NCI-H774 (cell line): Measurements from ENCODE around the gene ACSL5.

Experiments used
- DNase-seq: peaks from one replicate; lab custom pipeline; 2025; lab: John Stamatoyannopoulos, UW

Gene ACSL5

DNA sequence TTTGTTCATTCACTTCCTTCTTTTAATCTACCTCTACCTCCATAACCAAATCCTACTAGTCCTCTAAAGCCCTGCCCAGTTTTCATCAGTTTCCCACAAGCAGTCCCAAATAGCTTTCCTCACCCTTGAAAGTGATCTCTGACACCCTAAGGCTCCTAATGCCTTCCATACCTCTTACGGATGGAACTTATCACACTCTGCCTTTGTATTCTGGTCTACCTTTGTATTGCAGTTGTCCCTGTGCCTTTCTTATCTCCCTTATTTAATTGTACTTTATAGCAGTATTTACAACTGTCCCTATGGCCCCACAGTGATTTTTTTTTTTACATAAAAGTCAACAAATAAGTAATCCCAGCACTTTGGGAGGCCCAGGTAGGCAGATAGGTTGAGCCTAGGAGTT lies 33.8 kb downstream of the ACSL5 start:
- no peak for DNase-seq

DNA sequence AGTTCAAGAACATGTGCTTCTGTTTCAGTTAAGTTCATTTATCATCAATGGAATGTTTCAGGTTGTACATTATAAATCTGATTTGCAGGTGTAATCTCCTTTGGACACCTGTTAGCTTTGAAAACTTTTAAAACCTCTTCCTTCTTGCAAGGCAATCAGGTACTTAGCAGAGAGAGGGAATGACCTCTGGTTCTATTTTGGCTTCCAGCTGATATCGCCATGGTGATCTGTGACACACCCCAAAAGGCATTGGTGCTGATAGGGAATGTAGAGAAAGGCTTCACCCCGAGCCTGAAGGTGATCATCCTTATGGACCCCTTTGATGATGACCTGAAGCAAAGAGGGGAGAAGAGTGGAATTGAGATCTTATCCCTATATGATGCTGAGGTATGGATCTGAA lies 35.4 kb downstream of the ACSL5 start:
- DNase-seq: no peak

DNA sequence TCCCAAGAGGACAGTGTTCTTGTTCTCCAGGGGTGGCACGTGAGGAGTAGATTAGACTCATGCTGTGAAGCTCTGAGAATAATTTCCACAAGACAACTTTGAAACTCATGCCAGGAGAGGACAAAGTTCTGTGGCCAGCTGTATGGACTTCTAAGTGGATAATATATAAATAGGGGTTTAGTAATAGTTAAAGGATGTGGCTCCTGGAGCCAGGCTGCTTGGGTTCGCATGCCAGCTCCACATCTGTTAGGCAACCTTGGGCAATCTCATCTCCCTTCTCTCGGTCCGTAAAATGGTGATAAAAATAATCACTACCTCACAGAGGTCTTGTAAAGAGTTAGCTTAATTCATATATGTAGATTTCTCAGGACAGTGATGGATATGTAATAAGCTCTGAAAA lies 35.8 kb downstream of the ACSL5 start:
- DNase-seq: no peak

DNA sequence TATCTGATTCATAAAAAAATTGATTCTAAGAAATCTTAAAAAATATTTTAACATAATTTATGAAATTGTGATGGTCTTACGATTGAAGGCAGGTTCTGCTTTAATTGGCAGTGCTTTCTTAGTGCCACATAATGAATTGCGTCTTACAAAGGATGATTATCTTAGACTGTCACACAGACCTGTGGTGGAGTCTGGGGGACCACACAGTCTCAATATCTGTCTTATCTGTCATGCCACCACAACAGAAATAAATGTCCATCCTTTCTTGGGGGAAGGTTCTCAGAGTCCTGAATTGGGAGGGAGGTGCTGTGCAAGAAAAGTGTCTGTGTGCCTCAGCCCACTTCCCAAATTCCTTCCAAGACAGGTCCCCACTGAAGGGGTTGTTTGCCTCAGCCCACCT lies 38.8 kb downstream of the ACSL5 start:
- DNase-seq: no peak

DNA sequence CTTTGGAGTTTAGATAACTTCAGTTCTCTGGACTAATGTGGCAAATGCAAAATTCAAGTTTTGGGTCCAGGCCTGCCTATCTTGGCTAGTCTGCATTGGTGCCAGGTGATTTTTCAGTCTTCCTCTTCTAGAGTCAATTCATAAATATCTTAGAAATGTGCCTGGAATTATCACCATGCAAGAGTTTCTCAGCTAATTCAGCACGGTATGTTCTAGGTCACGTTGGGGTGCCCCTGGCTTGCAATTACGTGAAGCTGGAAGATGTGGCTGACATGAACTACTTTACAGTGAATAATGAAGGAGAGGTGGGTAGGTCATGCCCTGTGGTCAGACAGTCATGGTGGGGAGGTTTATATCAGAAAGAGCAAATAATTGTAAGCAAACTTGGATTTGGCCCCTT lies 47.8 kb downstream of the ACSL5 start:
- no peak for DNase-seq

DNA sequence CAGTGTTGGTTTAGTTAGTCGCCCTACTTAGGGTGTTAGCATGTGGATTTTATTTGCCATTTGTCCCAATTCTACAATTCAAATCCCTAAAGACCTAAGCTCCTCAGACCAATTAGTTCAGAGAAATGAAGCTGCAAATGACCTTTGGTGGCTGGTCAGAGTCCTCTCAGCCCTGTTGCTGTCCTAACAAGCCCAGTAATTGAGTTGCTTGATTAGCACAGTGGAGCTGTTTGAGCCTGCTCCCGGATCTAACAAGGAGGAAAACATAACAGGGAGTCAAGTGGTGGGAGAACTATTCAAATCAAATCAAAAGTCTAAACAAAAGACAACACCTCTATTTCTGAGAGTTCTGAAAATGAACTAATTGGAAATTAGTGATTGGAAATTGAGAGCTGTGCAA lies 50.7 kb downstream of the ACSL5 start:
- DNase-seq: no peak

DNA sequence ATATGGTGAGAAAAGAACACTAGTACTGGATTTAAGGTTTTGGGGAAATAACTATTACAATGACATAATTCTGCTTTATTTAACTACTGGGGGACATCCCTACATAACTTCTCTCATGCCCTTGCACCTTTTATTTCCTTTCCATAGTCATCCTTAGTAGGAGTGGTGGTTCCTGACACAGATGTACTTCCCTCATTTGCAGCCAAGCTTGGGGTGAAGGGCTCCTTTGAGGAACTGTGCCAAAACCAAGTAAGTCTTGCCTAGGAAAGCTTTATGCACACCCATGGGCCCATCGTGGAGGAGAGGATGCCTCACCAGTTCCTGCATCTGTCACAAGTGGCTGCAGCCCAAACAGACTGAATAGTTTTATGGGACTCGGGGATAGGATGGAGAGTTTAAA lies 52.2 kb downstream of the ACSL5 start:
- no peak for DNase-seq

DNA sequence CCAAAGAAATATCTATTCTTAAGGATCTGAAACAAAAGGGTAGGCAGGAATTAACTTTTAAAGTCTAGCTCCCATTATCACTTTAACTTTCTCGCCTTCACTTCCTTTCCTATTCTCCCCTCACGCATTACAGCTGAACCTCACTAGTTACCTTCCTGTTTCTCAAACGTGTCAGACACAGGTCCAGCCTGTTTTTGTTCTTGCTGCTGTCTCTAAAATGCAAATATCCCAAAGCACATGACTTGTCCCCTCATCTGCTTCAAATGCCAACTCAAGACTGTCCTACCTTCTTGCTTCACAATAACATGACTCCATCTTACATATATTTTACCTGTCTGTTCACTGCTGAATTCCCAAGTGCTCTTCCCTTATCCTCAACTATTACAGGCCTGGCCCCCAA lies 55.2 kb downstream of the ACSL5 start:
- no peak for DNase-seq

DNA sequence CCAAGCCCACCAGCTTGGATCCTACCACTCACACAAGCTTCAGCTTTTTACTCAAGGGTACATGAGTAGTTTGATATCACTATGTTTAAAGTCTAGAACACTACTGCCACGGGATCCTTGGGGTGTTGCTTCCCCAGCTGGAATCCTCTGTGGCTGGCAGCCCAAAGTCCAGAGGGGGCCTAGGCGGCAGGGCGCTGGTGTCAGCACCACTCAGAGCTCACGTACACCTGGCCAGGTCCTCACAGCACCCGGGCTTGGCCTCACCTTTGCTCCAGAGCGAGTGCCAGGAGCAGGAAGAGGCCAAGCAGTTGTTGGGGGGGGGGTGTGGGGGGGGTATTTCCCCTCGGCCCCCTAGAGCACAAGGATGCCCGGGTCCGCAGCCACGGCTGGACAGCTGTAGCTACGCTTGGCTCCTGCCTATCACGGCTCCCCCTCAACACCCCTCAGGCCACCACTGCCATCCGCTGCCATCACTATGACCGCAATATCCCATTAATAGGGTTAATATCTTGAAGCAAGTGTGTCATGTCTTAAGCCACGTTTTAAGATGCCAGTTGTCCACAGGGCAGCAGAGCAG lies 55.8 kb downstream of the ACSL5 start:
- no peak for DNase-seq

DNA sequence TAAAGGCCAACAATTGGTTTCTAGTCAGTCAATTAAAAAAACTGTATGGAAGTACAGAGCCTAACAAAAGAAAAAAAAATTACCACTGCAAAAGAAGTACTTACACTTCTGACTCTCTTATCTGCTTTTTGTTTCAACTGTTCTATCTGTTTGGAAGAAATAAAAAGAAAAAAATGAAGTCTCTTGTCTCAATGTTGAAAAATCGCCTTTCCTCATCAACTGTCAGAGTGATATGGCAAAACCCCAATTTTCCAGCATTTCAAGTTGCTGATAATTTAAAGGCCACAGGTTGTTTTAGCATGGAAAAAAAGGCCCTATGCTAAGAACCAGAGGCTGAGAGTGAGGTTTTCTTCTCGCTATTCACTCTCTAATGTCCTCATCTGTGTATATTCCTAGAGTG lies 59.2 kb downstream of the ACSL5 start:
- DNase-seq: no peak

DNA sequence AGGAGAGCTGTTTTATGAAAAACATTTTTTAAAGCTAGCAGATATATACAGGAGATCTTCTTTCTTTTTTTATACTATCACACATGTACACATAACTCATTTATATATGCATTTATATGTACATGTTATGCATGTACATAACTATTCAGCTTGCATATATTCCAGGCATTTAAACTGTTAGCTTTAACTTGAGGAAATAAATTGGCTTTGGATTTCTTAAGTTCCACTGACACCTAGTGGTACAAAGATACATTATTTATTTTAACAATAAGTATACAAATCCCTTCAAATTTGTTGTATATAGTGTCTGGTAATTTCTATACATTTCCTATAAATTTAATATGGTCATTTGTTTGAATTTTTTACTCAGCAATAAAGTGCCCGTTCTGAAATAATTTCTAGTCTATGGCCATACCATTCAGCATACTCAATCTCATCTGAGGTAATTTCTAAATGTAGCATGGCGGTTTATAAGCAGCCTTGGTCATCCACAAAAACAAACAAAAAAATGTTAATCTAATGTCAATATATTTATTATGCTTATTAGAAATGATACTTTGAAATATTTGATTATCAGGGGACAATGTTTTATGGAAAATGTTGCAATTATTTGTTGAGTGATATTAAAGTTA lies 61.2 kb downstream of the ACSL5 start:
- no peak for DNase-seq

DNA sequence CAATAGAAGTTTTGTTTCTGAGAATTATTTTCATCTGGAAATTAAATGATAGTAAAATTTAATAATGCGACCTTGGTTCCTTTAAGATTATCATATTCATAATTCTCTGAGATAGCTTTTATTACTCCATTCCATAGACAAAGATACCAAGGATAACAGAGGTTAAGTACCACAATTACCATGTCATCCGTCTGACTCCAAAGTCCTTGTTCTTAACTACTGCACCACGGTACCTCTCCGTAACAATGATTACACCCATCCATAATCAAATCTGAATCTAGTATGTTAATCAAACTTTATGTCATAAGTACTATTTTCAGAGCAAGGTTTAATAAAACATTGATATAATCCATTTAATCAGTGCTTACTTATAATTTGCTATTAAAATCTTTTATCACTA lies 64.4 kb downstream of the ACSL5 start:
- no peak for DNase-seq

DNA sequence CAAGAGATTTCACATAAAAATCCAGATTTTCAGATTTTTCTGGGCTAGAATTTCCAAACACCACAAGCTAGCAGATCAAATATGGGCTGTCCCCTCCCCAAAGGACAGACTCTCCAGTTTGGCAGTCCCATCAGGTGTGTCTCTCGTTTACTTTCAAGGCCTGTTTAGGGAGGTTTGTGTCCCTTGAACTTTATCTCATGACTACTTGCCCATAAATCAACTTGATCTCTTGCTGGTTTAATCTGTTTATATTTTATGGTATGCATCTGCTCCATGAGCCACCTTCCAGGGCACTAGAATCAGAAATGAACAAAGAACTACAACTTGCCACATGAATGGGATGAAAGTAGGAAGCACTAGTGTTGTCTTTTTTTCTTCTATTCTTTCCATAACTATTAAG lies 67.6 kb downstream of the ACSL5 start:
- no peak for DNase-seq

DNA sequence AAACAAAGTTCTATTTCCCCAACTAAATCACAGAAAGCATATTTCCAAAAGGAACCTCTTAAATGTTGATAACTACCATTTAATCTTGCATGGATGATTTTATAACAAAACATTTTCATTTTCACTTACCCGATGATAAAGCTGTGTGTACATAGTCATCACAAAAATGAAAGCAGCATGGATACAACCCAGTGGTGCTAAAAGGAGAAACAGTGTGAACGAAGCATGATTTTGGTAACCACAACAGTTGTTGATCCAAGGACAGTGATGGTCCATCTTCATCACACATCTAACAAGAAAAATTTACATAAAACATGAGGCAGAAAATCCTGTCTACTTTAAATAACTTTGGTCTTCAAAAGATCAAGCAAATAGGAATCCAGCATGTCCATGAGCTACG lies 68.1 kb downstream of the ACSL5 start:
- DNase-seq: no peak

DNA sequence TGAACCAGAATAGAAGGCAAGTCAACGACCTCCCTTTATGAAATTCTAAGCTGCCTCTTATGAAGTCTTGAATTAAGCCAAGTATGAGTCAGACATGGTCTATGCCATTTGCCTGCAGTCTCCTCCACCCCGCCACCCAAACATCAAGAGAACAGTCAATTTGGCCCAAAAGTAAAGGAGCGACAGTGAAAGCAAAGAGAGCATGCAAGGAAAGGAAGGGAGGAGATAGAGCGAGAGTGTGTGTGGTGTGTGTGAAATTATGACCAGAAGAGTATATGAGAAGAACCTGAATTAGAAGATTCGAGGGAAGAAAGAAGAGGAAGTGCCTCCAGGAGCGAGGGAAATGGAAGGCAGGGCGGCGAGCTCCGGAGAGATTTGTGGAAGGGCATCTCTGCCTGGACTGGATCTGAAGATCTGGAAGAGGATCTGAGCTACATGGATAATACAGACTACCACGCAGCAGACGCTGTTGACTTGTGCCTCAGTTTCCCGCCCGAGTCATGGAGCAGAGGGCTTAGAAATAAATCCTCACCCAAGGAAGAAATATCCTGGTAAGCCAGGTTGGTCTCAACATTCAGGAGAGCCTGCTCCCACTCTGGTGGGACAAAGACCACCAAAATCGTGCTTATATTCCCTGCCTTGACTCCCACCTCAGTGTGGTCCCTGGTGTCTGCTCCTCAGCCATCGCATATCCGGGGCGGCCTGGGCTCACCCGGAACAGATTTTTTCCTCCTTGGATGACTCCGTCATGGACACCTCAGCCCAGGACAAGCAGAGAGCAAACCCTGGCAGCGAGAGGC lies 72.3 kb downstream of the ACSL5 start:
- DNase-seq: no peak

DNA sequence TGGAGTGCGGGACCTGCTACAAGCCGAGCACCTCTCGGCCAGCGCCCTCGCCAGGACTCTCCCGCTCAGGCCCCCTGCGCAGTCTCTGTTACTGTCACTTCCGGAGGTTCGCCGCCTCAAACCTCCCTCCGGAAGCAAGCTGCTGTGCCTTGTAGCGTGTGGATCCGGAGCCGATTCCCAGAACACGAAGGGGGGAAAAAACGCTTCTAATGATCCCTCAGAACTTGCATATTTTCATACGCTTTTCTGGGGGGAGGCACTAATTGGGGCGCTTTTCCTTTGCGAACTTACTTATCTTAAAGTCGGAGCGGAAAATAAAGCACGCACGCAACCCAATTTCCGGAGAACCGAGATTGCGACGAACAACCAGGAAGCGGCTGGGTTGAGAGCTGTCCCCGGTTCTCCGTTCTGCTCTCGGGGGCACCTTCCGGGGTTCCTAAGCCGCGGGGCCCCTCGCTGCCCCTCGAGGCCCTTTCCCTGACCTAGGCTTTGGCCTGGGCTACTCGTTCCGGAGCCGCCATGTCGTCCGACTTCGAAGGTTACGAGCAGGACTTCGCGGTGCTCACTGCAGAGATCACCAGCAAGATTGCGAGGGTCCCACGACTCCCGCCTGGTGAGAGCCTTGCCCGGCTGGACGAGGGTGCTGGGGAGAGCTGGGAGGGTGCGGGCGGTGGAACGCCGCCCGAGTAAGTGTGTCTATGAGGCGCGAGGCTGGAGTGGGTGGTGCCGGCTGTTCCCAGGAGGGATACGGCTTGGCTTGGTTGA lies 73.1 kb downstream of the ACSL5 start, which contains the start of the genes VTI1A and ZDHHC6:
TSS of gene VTI1A (plus strand) at position 361 of the 765 bp plus-strand sequence. CDS start at position 520, 159 bp downstream.
TSS of gene ZDHHC6 (minus strand) at position 60 of the 765 bp plus-strand sequence. CDS start 1,478 bp downstream, outside the sequence.
- peak; percentile 46 for DNase-seq

DNA sequence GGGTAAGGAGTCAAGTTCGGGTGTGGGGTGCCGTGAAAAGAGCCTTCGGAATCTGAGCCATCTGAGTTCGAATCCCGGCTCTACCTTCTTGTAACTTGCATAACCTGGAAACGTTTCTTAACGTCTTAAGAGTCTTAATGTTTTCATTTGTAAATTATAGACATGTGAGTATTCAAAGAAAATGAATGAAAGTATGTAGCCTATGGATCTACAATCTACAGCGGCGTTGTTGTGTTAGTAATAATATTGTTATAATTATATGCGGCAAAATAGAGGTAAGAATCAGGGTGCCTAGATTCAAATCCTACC lies 73.7 kb downstream of the ACSL5 start:
- no peak for DNase-seq

DNA sequence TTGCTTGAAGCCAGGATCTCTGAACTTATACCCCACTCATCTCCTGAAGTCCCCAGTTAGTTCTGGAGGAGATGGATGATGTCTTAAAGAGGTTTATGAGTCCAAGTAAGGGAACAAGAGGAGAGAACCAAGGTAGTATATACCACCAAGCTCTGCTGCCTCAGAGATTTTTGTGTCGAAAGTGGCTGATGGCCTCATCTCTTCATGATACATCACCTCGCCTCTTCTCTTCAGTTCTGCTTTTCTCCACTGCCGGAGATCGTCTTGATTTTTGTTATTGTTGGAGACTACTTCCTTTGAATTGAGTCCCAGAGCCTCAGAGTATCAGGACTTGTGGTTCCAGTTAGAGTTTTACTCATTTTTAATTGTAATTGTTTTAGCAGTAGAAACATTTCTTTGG lies 75.0 kb downstream of the ACSL5 start:
- no peak for DNase-seq

DNA sequence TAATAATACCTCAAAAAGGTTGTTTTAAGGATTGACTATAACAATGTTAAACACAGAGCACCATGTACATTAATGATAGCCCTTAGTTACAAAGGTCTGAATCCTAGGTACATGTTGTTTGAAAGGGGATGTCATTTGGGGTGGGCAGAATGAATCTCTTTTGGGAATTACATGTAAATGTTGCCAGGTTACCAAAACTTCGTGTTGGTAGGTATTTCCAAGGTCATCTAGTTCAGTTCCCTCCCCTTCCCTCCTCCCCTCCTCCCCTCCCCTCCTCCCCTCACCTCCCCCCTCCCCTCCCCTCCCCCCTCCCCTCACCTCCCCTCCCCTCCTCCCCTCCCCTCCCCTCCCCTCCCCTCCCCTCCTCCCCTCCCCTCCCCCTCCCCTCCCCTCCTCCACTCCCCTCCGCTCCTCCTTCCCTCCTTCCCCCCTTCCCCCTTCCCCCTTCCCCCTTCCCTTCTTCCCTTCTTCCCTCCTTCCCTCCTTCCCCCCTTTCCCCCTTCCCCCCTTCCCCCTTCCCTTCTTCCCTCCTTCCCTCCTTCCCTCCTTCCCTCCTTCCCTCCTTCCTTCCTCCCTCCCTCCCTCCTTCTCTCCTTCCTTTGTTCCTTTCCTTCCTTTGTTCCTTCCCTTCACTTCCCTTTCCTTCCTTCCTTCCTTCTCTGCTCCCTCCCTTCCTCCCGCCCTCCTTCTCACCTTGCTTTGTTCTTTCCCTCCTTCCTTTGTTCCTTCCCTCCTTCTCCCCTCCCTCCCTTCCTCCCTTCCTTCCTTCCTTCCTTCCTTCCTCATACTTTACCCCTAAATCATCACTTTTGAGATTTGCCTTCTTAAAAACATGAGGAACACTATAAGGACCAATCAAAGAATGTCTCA lies 81.2 kb downstream of the ACSL5 start:
- no peak for DNase-seq

DNA sequence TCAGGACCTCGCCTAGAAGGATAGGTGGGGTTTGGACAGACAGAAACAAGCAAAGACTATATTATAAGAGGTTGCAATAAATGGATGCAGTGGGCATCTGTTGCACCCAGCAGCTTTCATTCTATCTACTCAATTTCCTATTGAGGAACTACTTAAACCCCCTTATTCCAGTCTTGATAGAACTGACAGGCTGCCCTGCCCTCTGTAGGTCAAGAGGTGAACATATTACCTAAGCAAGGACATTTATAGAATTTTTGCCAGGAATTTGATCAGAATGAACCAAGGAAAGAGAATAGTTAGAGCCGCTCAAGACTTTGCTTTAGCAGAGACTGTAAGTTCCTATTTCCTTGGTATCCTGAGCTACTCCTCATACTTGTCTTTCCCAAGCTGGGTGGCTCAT lies 82.6 kb downstream of the ACSL5 start:
- DNase-seq: no peak

DNA sequence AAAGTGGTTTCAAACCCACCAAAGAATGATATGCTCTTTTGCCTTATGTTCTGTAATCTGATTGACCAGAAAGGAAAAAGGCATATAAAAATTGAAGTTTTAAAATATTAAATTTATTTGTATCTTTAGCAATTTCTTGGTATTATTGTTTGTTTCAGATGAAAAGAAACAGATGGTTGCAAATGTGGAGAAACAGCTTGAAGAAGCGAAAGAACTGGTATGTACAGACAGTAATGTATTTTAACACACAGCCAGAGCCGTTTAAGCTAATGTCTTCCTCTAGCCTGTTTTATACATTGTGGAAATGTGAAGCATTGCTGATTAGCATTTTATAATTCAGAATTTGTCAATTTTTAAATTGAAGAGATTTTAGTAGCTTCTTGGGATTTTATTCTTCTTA lies 86.5 kb downstream of the ACSL5 start:
- DNase-seq: no peak
